Nephron progenitor cell (in vitro differentiated cells): ENCODE measurements around the gene ATP6V0A1.
"Not testable (repeated sequence)": the region's sequence is repeated elsewhere in the genome, so short reads cannot be mapped to it uniquely, and the experiment has no call there.

ENCODE experiments used
- DNase-seq: peaks from one replicate; pipeline ENCODE4 v3.0.0; 2021
- H3K27ac Mint-ChIP-seq: 2 replicates; pipeline ENCODE4 v1.8.0; 2021; ENCODE audit warnings: mild to moderate bottlenecking, moderate library complexity, mixed read lengths
- H3K27me3 Mint-ChIP-seq: 2 replicates; pipeline ENCODE4 v1.8.0; 2021; ENCODE audit warnings: mild to moderate bottlenecking, low read depth, mixed read lengths; ENCODE audit not compliant: poor library complexity
- H3K36me3 Mint-ChIP-seq: 2 replicates; pipeline ENCODE4 v1.8.0; 2021; ENCODE audit warnings: low read depth, mixed read lengths
- H3K4me1 Mint-ChIP-seq: 2 replicates; pipeline ENCODE4 v1.8.0; 2021; ENCODE audit warnings: mixed read lengths
- H3K4me3 Mint-ChIP-seq: 2 replicates; pipeline ENCODE4 v1.8.0; 2021; ENCODE audit warnings: mild to moderate bottlenecking, moderate library complexity, mixed read lengths
- H3K9me3 Mint-ChIP-seq: 2 replicates; pipeline ENCODE4 v1.8.0; 2021; ENCODE audit warnings: mild to moderate bottlenecking, moderate library complexity, mixed read lengths
- CTCF ChIP-seq: fragments of 200-600 bp; sonication (generic); IDR thresholded peaks from 2 replicates; pipeline ENCODE4 v1.5.0; 2021; ENCODE audit warnings: antibody characterized with exemption

The ATP6V0A1 gene

DNA sequence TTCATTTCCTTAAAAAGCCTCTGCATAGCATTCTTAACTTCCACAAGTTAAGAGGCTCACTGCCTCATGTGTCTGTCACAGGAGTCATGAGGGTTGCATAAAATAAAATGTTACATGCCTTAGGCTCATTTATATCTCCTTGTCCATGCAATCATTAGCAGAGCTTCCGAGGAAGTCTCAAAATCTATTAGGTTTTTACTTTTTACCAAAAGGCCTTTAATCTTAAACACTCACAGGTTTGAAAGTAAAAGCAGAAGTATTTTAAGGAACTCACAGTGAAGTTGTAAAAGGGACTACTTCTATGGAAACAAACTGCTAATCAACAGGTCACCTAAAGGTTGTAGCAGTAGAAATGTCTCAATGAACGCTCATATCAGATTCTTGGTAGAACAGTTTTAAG, 5.2 kb upstream of the ATP6V0A1 start:
- H3K9me3 Mint-ChIP-seq, result peaks cover 5% of the 10 kb centered on the region
- H3K27ac Mint-ChIP-seq, result no peak overlapping the region
- no peaks in the 10 kb centered on the region for H3K36me3 Mint-ChIP-seq
- peaks cover 21% of the 10 kb centered on the region for H3K27me3 Mint-ChIP-seq
- peaks cover 15% of the 10 kb centered on the region for H3K4me1 Mint-ChIP-seq
- DNase-seq, result no peak
- no peak for TF ChIP-seq CTCF
- H3K4me3 Mint-ChIP-seq, result no peak overlapping the region

GRCh38 chr17:42454987-42455386, 3.7 kb upstream of the ATP6V0A1 start:
- H3K27me3 Mint-ChIP-seq, result peaks cover 18% of the 10 kb centered on the region
- peaks cover 30% of the 10 kb centered on the region for H3K4me1 Mint-ChIP-seq
- not testable (repeated sequence) for H3K27ac Mint-ChIP-seq, H3K36me3 Mint-ChIP-seq, H3K4me3 Mint-ChIP-seq, DNase-seq, H3K9me3 Mint-ChIP-seq

DNA sequence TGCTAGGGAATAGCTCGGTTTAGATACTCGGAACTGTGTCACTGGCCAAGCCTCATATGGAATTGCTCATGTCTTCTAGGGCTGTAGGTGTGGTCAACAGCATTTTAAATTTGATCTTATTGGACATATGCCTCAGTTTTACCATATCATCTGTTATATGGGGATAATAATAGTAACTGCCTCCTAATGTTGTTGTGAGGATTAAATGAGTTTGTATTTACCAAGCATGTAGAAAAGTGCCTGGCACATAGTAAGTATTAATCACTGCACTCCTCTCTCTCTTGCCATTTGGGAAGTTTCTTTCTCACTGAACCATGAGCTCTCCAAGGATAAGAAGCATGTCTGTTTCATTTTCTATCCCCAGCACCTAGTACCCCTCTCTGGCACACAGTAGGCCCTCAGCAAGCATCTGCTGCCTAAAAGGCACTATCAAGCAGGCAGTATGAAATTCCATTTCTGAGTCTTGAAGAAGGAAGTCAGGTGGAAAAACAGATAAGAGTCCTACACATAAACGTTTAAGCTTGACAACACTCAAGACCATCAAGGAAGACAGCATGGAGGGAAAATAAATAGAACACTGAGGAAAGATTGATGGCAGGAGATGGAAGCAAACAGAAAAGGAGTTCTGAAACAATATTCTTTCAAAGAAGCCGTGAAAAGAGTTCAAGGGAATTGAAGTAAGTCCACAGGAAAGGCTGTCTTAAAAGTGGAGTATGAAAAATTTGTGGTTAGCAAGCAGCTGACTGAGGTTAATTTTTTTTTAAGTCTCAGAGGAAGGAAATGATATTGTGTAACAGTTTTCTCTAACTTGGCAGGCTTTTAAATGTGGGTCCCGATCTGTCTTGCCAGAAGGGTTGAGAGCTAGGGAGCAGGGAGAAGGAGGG, 2.2 kb upstream of the ATP6V0A1 start:
- Mint-ChIP-seq H3K4me3 (peak overlapping the region; percentile 1), H3K27ac (no peak overlapping the region), H3K27me3 (peaks cover 17% of the 10 kb centered on the region), H3K9me3 (no peaks in the 10 kb centered on the region), H3K36me3 (no peaks in the 10 kb centered on the region), H3K4me1 (peaks cover 39% of the 10 kb centered on the region)
- no peak for DNase-seq
- no peak for TF ChIP-seq CTCF

GRCh38 chr17:42457107-42457792, 1.4 kb upstream of the ATP6V0A1 start:
- Mint-ChIP-seq H3K27ac (no peak overlapping the region), H3K9me3 (no peaks in the 10 kb centered on the region), H3K27me3 (peaks cover 16% of the 10 kb centered on the region), H3K36me3 (no peaks in the 10 kb centered on the region), H3K4me1 (peaks cover 39% of the 10 kb centered on the region), H3K4me3 (peak overlapping the region; percentile 71)
- no peak for TF ChIP-seq CTCF
- no peak for DNase-seq

- TF ChIP-seq CTCF, result no peak
- Mint-ChIP-seq H3K36me3 (peaks cover 8% of the 10 kb centered on the region), H3K4me1 (peaks cover 39% of the 10 kb centered on the region), H3K27me3 (peaks cover 7% of the 10 kb centered on the region), H3K9me3 (no peaks in the 10 kb centered on the region), H3K4me3 (peak overlapping the region; percentile 95), H3K27ac (peak overlapping the region; percentile 91)
- DNase-seq, result peak; percentile 31
These were observed 650 bp downstream of the ATP6V0A1 start for GRCh38 chr17:42459256-42459800.

- H3K27me3 Mint-ChIP-seq, result peaks cover 7% of the 10 kb centered on the region
- no peak overlapping the region for H3K27ac Mint-ChIP-seq
- no peak for TF ChIP-seq CTCF
- DNase-seq, result peak; percentile 8
- peaks cover 8% of the 10 kb centered on the region for H3K36me3 Mint-ChIP-seq
- peaks cover 39% of the 10 kb centered on the region for H3K4me1 Mint-ChIP-seq
- no peaks in the 10 kb centered on the region for H3K9me3 Mint-ChIP-seq
- peak overlapping the region; percentile 95 for H3K4me3 Mint-ChIP-seq
These were observed 1.2 kb downstream of the ATP6V0A1 start for GRCh38 chr17:42459801-42460281.
